PFSK-1 (cell line): Measurements from ENCODE around the gene WDR1.

Experiments used
- FOXP2 ChIP-seq: optimal IDR thresholded peaks from 2 replicates; pipeline ENCODE3; 2011; ENCODE audit warnings: borderline replicate concordance, control low read depth, inconsistent platforms; ENCODE audit not compliant: insufficient read depth; ENCODE audit errors: extremely low read length, extremely low read depth
- POLR2AphosphoS5 ChIP-seq: IDR thresholded peaks from 2 replicates; pipeline ENCODE4 v1.6.1; 2012; ENCODE audit warnings: low read depth, mild to moderate bottlenecking, control low read depth, low read length, moderate library complexity
- REST ChIP-seq, 2 experiments: IDR thresholded peaks; 2 replicates each; pipeline versions ENCODE4 v1.6.1 to v1.8.0; 2011 to 2012; ENCODE audit warnings: low read depth in 2 of 2, low read length in 2 of 2, control low read depth in 1 of 2, inconsistent platforms in 1 of 2, mild to moderate bottlenecking in 1 of 2, moderate library complexity in 1 of 2; ENCODE audit not compliant: insufficient read depth in 1 of 2
- TAF1 ChIP-seq: IDR thresholded peaks from 2 replicates; pipeline ENCODE4 v1.6.1; 2012; ENCODE audit warnings: low read length, control low read depth, borderline replicate concordance; ENCODE audit not compliant: insufficient read depth

DNA sequence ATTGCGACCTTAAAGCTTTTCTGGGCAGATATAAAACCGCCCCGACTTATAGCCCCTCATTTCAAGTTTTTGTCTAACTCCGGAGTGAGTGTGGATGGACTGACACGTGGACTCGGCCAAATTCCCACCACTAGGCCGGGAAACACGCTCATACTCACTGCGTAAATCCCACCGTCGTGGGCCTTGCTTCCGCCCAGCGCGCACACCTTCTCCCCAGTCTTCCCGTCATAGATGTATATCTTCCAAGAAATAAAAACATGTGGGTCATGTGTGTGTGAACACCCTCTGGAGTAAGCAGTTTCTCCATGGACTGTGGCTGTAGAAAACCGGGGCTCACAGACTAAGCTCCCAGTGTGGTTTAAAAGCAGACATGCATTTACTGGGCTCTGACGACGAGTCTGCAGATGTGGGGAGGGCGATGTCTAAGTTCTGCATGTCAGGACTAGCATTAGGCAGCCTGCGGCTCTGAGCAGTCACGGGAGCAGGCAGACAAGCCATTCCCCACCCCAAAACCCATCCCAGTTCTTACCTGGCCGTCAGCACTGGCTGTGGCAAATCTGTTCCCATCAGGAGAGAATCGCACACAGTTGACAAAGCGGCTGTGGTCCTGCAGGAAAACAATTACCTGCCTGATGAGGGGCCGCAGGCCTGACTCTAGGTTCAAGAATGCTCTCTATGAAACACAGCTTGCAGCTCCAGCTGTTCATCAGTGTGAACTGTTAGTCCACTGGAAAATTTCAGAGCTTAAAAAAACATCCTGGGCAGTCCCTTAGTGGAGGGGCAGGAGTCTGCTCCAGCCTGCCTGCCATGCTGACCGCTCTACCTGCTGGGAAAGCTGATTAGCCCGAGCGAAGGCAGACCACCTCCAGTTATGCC, 28.2 kb downstream of the WDR1 start:
- no peak for TF ChIP-seq TAF1
- TF ChIP-seq POLR2AphosphoS5: no peak
- no peak for TF ChIP-seq REST (IDR thresholded peaks at IDR 0.05; ENCODE audit: insufficient read depth in 1 of 2, low read depth in 2 of 2, low read length in 2 of 2)
- no peak for TF ChIP-seq FOXP2
